ENCODE data around the gene TXNRD1. TPM values are rescaled to one million over a fixed set of nuclear protein-coding genes. Genes with fewer than 3 reads are reported as not detected.

Gene TXNRD1
- total RNA-seq, 1 donor from 2014 or later: 74.7 TPM

DNA sequence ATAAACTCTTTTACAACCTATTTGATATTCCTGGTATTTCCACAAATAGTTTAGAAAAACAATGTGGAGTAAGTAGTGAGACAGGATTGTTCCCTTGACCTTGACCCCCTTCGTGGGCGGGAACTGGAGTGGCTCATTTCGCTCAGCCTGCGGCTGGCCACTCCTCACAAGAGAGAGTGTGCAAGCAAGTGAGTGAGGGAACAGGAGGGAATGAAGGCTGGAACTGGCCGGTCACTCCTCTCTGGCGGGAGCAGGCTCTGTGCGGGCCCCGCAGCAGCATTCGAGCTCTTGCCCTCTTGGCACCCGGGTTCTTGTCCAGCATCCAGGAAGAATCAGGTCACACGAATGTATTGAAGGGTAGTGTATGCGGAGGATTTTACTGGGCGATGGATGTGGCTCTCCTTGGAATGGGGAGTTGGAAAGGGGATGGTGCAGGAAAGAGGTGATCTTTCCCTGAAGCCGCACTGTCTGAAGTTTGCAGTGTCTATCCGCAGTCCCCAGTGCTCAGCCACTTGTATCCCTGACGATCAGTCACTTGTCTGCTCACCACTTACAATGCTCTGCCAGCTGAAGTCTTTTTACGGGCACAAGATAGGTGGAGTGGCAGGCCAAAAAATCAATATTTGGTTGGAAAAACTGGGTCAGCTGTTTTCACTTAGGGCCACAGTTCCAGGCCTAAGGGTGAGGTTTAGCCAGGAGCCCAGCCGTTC lies 28.0 kb upstream of the TXNRD1 start:
- H3K27ac Mint-ChIP-seq: no peak overlapping the region
- H3K4me3 Mint-ChIP-seq: no peak overlapping the region
- peaks cover 13% of the 10 kb centered on the region for H3K9me3 Mint-ChIP-seq
- DNase-seq (ENCODE audit: low spot score in 2 of 2, unreplicated experiment in 2 of 2): no peak
- no peaks in the 10 kb centered on the region for H3K4me1 Mint-ChIP-seq
- TF ChIP-seq, protein P1, sequence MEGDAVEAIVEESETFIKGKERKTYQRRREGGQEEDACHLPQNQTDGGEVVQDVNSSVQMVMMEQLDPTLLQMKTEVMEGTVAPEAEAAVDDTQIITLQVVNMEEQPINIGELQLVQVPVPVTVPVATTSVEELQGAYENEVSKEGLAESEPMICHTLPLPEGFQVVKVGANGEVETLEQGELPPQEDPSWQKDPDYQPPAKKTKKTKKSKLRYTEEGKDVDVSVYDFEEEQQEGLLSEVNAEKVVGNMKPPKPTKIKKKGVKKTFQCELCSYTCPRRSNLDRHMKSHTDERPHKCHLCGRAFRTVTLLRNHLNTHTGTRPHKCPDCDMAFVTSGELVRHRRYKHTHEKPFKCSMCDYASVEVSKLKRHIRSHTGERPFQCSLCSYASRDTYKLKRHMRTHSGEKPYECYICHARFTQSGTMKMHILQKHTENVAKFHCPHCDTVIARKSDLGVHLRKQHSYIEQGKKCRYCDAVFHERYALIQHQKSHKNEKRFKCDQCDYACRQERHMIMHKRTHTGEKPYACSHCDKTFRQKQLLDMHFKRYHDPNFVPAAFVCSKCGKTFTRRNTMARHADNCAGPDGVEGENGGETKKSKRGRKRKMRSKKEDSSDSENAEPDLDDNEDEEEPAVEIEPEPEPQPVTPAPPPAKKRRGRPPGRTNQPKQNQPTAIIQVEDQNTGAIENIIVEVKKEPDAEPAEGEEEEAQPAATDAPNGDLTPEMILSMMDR (IDR thresholded peaks at IDR 0.05; ENCODE audit: unreplicated experiment): no peak
- H3K36me3 Mint-ChIP-seq: peaks cover 2% of the 10 kb centered on the region
- H3K27me3 Mint-ChIP-seq (ENCODE audit: low read depth): no peaks in the 10 kb centered on the region

DNA sequence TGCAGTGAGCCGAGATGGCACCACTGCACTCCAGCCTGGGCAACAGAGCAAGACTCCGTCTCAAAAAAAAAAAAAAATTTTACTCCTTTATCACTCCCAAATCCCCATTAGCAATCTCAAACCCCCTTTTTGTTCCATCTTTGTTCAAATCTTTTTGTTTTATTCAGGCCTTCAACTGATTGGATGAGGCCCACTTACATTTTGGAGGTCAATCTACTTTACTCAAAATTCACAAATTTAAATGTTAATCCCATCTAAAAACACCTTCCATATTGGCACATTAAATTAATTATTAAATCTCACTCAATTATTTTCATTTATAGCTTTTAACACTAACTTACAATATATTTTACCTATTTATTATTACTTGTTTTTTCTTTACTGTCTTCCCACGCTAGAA lies 27.0 kb upstream of the TXNRD1 start:
- Mint-ChIP-seq H3K27ac (no peak overlapping the region), H3K9me3 (peaks cover 7% of the 10 kb centered on the region), H3K4me3 (no peak overlapping the region), H3K36me3 (peaks cover 2% of the 10 kb centered on the region), H3K4me1 (no peaks in the 10 kb centered on the region), H3K27me3 (ENCODE audit: low read depth) (no peaks in the 10 kb centered on the region)
- DNase-seq (ENCODE audit: low spot score in 2 of 2, unreplicated experiment in 2 of 2): no peak
- TF ChIP-seq, protein P1 (IDR thresholded peaks at IDR 0.05; ENCODE audit: unreplicated experiment): no peak

DNA sequence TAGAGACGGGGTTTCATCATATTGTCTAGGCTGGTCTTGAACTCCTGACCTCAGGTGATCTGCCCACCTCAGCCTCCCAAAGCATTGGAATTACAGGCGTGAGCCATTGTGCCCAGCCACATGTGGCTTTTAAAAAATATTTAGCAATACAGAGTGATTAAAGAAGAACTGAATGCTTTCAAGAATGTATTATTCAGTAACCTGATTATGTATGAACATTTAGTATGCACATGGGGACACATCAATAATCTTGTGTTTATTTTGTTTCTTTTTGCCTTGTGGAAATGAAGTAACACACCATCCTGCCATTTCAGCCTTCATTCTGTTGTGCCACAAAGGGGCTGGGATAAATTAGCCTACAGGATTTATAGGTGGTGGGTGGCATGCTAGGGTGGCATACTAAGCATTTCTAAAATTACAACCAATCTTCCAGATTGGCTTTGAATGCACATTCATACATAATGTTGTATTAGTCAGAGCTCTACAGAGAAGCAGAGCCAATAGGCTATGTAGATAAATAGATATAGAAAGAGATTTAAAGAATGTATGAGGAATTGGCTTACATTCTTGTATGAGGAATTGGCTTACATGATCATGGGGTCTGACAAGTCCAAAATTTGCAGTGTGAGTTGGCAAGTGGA lies 25.5 kb upstream of the TXNRD1 start:
- H3K4me1 Mint-ChIP-seq: no peaks in the 10 kb centered on the region
- H3K9me3 Mint-ChIP-seq: peaks cover 14% of the 10 kb centered on the region
- no peak overlapping the region for H3K4me3 Mint-ChIP-seq
- peaks cover 2% of the 10 kb centered on the region for H3K36me3 Mint-ChIP-seq
- H3K27ac Mint-ChIP-seq: no peak overlapping the region
- TF ChIP-seq, protein P1 (IDR thresholded peaks at IDR 0.05; ENCODE audit: unreplicated experiment): no peak
- no peaks in the 10 kb centered on the region for H3K27me3 Mint-ChIP-seq (ENCODE audit: low read depth)
- no peak for DNase-seq (ENCODE audit: low spot score in 2 of 2, unreplicated experiment in 2 of 2)

DNA sequence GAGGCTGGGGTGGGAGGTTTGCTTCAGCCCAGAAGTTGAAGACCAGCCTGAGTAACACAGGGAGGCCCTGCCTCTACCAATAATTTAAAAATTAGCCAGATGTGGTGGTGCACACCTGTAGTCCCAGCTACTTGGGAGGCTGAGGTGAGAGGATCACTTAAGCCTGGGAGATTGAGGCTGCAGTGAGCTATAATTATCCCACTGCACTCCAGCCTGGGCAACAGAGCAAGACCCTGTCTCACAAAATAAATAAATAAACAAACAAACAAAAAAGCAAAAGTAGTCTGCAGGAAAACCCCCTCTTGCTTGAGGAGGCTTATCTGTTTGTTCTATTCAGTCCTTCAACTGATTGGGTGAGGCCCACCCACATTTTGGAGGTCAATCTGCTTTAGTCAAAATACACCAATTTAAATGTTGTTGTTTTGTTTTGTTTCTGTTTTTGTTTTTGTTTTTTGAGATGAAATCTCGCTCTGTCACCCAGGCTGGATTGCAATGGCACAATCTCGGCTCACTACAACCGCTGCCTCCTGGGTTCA lies 24.9 kb upstream of the TXNRD1 start:
- H3K4me1 Mint-ChIP-seq: no peaks in the 10 kb centered on the region
- no peak overlapping the region for H3K27ac Mint-ChIP-seq
- DNase-seq (ENCODE audit: low spot score in 2 of 2, unreplicated experiment in 2 of 2): no peak
- H3K4me3 Mint-ChIP-seq: no peak overlapping the region
- H3K36me3 Mint-ChIP-seq: peaks cover 2% of the 10 kb centered on the region
- TF ChIP-seq, protein P1 (IDR thresholded peaks at IDR 0.05; ENCODE audit: unreplicated experiment): no peak
- peaks cover 14% of the 10 kb centered on the region for H3K9me3 Mint-ChIP-seq
- H3K27me3 Mint-ChIP-seq (ENCODE audit: low read depth): no peaks in the 10 kb centered on the region

DNA sequence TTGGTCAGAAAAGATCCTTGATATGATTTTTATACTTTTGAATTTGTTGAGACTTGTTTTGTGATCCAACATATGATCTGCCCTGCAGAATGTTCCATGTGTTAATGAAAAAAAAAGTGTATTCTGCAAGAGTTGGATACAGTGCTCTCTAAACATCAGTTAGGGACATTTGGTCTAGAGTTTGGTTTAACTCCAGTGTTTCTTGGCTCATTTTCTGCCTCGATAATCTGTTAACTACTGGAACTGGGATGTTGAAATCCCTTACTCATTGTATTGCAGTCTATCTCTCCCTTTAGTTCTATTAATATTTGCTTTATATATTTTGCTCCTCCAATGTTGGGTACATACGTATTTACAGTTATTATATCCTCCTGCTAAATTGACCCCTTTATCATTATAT lies 18.3 kb upstream of the TXNRD1 start:
- TF ChIP-seq, protein P1 (IDR thresholded peaks at IDR 0.05; ENCODE audit: unreplicated experiment): no peak
- Mint-ChIP-seq H3K27me3 (ENCODE audit: low read depth) (peaks cover 3% of the 10 kb centered on the region), H3K9me3 (peaks cover 20% of the 10 kb centered on the region), H3K36me3 (peaks cover 8% of the 10 kb centered on the region), H3K27ac (no peak overlapping the region), H3K4me1 (no peaks in the 10 kb centered on the region), H3K4me3 (no peak overlapping the region)
- DNase-seq (ENCODE audit: low spot score in 2 of 2, unreplicated experiment in 2 of 2): no peak
